GM23338 (cell line): ENCODE data around the gene CLIP1. TPM values are rescaled to one million over a fixed set of nuclear protein-coding genes. Genes with fewer than 3 reads are reported as not detected.

Experiments used
- ATAC-seq: fragments of 200-7000 bp; cut with Tn5 transposase; 3 replicates; pipeline ENCODE4 v1.9.1; 2020
- DNase-seq: peaks from one replicate; pipeline ENCODE4 v3.0.0-alpha.2; 2015; ENCODE audit warnings: low spot score
- H2AFZ ChIP-seq: fragments of 200-600 bp; sonication (generic); 2 replicates; pipeline ENCODE4 v1.8.0; 2016; ENCODE audit warnings: antibody characterized with exemption, mild to moderate bottlenecking, moderate library complexity
- H3F3A ChIP-seq: fragments of 200-600 bp; sonication (generic); replicated peaks from 2 replicates; pipeline ENCODE4 v1.8.0; 2017; ENCODE audit warnings: antibody characterized with exemption, mixed run types, low read depth
- H3K27ac ChIP-seq: fragments of 200-600 bp; sonication (generic); 2 replicates; pipeline ENCODE4 v1.6.1; 2016; ENCODE audit warnings: low read depth
- H3K27me3 ChIP-seq: fragments of 200-600 bp; sonication (generic); 2 replicates; pipeline ENCODE4 v1.8.0; 2016; ENCODE audit warnings: mild to moderate bottlenecking, mixed run types, moderate library complexity; ENCODE audit not compliant: insufficient read depth
- H3K36me3 ChIP-seq: fragments of 200-600 bp; sonication (generic); 2 replicates; pipeline ENCODE4 v1.8.0; 2016; ENCODE audit warnings: mild to moderate bottlenecking; ENCODE audit not compliant: insufficient read depth
- H3K4me1 ChIP-seq: fragments of 200-600 bp; sonication (generic); 2 replicates; pipeline ENCODE4 v1.8.0; 2016; ENCODE audit warnings: mild to moderate bottlenecking, moderate library complexity; ENCODE audit not compliant: insufficient read depth
- H3K4me2 ChIP-seq: fragments of 200-600 bp; sonication (generic); 2 replicates; pipeline ENCODE4 v1.7.1; 2017; ENCODE audit warnings: mixed run types
- H3K4me3 ChIP-seq: fragments of 200-600 bp; sonication (generic); 2 replicates; pipeline ENCODE4 v1.6.1; 2016; ENCODE audit warnings: mixed run types
- H3K79me2 ChIP-seq: fragments of 200-600 bp; sonication (generic); replicated peaks from 2 replicates; pipeline ENCODE4 v1.8.0; 2017; ENCODE audit warnings: mild to moderate bottlenecking; ENCODE audit not compliant: insufficient read depth
- H3K9me2 ChIP-seq: fragments of 200-600 bp; sonication (generic); 2 replicates; pipeline ENCODE4 v1.8.0; 2017; ENCODE audit not compliant: insufficient read depth
- H4K20me1 ChIP-seq: fragments of 200-600 bp; sonication (generic); replicated peaks from 2 replicates; pipeline ENCODE4 v1.8.0; 2017; ENCODE audit warnings: mild to moderate bottlenecking; ENCODE audit not compliant: insufficient read depth
- H3K27ac Mint-ChIP-seq: 2 replicates; pipeline ENCODE4 v1.8.0; 2020; ENCODE audit warnings: inconsistent platforms, mild to moderate bottlenecking, moderate library complexity, mixed read lengths
- H3K27me3 Mint-ChIP-seq: 3 replicates; pipeline ENCODE4 v1.8.0; 2022; ENCODE audit warnings: low read depth, mild to moderate bottlenecking, moderate library complexity, mixed read lengths, inconsistent platforms; ENCODE audit not compliant: insufficient read depth, poor library complexity
- H3K36me3 Mint-ChIP-seq: 3 replicates; pipeline ENCODE4 v1.8.0; 2021; ENCODE audit warnings: low read depth, mild to moderate bottlenecking, inconsistent platforms, moderate library complexity, mixed read lengths
- H3K4me1 Mint-ChIP-seq: 3 replicates; pipeline ENCODE4 v1.8.0; 2020; ENCODE audit warnings: mild to moderate bottlenecking, inconsistent platforms, mixed read lengths
- H3K4me3 Mint-ChIP-seq: 3 replicates; pipeline ENCODE4 v1.8.0; 2021; ENCODE audit warnings: moderate library complexity, mild to moderate bottlenecking, inconsistent platforms, mixed read lengths
- H3K9me3 Mint-ChIP-seq: 3 replicates; pipeline ENCODE4 v1.8.0; 2020; ENCODE audit warnings: moderate library complexity, mild to moderate bottlenecking, inconsistent platforms, mixed read lengths
- CREB1 ChIP-seq: fragments of 250-450 bp; sonication (Bioruptor Pico); IDR thresholded peaks from 2 replicates; pipeline ENCODE4 v1.5.0; 2020; ENCODE audit warnings: low read depth, mild to moderate bottlenecking, moderate library complexity
- CTCF ChIP-seq, 2 experiments: fragments of 200-600 bp in 1 of 2; sonication (generic) in 1 of 2; conservative IDR thresholded peaks; 2 replicates each; pipeline versions ENCODE4 v1.5.1 to v1.6.1; 2016 to 2017; ENCODE audit warnings: antibody characterized with exemption in 2 of 2, low read depth in 2 of 2, mild to moderate bottlenecking in 2 of 2, moderate library complexity in 1 of 2
- ETS1 ChIP-seq: IDR thresholded peaks from 2 replicates; pipeline ENCODE4 v1.6.1; 2016; ENCODE audit warnings: antibody characterized with exemption
- EZH2 ChIP-seq: fragments of 200-600 bp; sonication (generic); IDR thresholded peaks from one replicate; pipeline ENCODE4 v1.8.0; 2017; ENCODE audit warnings: antibody characterized with exemption, mild to moderate bottlenecking, low read depth; ENCODE audit not compliant: unreplicated experiment
- EZH2phosphoT487 ChIP-seq: fragments of 200-600 bp; sonication (generic); IDR thresholded peaks from one replicate; pipeline ENCODE4 v1.8.1; 2018; ENCODE audit warnings: antibody characterized with exemption; ENCODE audit not compliant: unreplicated experiment
- JUNB ChIP-seq: IDR thresholded peaks from one replicate; pipeline ENCODE4 v1.6.1; 2016; ENCODE audit warnings: antibody characterized with exemption; ENCODE audit not compliant: unreplicated experiment
- NANOG ChIP-seq: IDR thresholded peaks from 2 replicates; pipeline ENCODE4 v1.6.1; 2016; ENCODE audit warnings: antibody characterized with exemption, borderline replicate concordance
- POLR2AphosphoS5 ChIP-seq: IDR thresholded peaks from 2 replicates; pipeline ENCODE4 v1.6.1; 2016; ENCODE audit warnings: antibody characterized with exemption, low read depth
- REST ChIP-seq: IDR thresholded peaks from one replicate; pipeline ENCODE4 v1.6.1; 2018; ENCODE audit warnings: antibody characterized with exemption; ENCODE audit not compliant: unreplicated experiment
- STAT1 ChIP-seq: IDR thresholded peaks from one replicate; pipeline ENCODE4 v1.6.1; 2016; ENCODE audit warnings: antibody characterized with exemption; ENCODE audit not compliant: unreplicated experiment
- ZNF114 ChIP-seq: fragments of 250-450 bp; sonication (Bioruptor Pico); IDR thresholded peaks from 2 replicates; pipeline ENCODE4 v1.5.0; 2020; ENCODE audit warnings: mild to moderate bottlenecking, moderate library complexity
- ZNF331 ChIP-seq: fragments of 250-450 bp; sonication (Bioruptor Pico); IDR thresholded peaks from 2 replicates; pipeline ENCODE4 v1.5.0; 2020; ENCODE audit warnings: low read depth, mild to moderate bottlenecking, moderate library complexity
- ZNF462 ChIP-seq: fragments of 250-450 bp; sonication (Bioruptor Pico); IDR thresholded peaks from 2 replicates; pipeline ENCODE4 v1.5.0; 2020; ENCODE audit warnings: mild to moderate bottlenecking, moderate library complexity
- polyA plus RNA-seq: library from polyadenylated mRNA; unstranded; fragments of >200 nt; fragmentation: Nextera tagmentation; extraction: Ambion mirVana; gene quantifications from 2 replicates; pipeline ENCODE4 v1.2.1, GENCODE V29; 2016
- total RNA-seq: library from RNA; depleted of rRNA; stranded (reverse); fragments of >200 nt; shearing (Covaris generic); gene quantifications from 2 replicates; pipeline ENCODE4 v1.2.3, GENCODE V29; 2014

CLIP1 gene
- total and polyA plus RNA-seq, 2 experiments from 2014 or later, result 11.5 to 21.1 TPM

GRCh38 chr12:122327494-122328385 lies 94.7 kb downstream of the CLIP1 start:
- H3K27ac Mint-ChIP-seq, result no peak overlapping the region
- H3K4me1 Mint-ChIP-seq, result no peaks in the 10 kb centered on the region; the same call in 2 of the 3 replicates
- Histone ChIP-seq H3K36me3 (no peaks in the 10 kb centered on the region), H3K79me2 (no peaks in the 10 kb centered on the region), H4K20me1 (no peaks in the 10 kb centered on the region), H3K4me1 (no peaks in the 10 kb centered on the region), H3K4me3 (no peak overlapping the region), H3K9me2 (no peaks in the 10 kb centered on the region), H2AFZ (no peak overlapping the region), H3F3A (no peaks in the 10 kb centered on the region), H3K27me3 (no peaks in the 10 kb centered on the region), H3K4me2 (no peak overlapping the region), H3K27ac (no peak overlapping the region)
- TF ChIP-seq CTCF (conservative IDR thresholded peaks at IDR 0.05; ENCODE audit: low read depth in 2 of 2) (no peak), REST (no peak), ZNF114 (CRISPR knock-in tag) (no peak), CREB1 (CRISPR knock-in tag) (no peak), STAT1 (no peak), POLR2AphosphoS5 (no peak), ETS1 (no peak), EZH2 (no peak), EZH2phosphoT487 (no peak), JUNB (no peak), ZNF331 (CRISPR knock-in tag) (no peak), NANOG (no peak), ZNF462 (CRISPR knock-in tag) (no peak)
- H3K4me3 Mint-ChIP-seq, result no peak overlapping the region
- DNase-seq, result no peak
- H3K27me3 Mint-ChIP-seq, result peaks cover 1% of the 10 kb centered on the region
- no peaks in the 10 kb centered on the region for H3K9me3 Mint-ChIP-seq
- no peak for ATAC-seq
- H3K36me3 Mint-ChIP-seq, result peaks cover 15% of the 10 kb centered on the region
